Left ventricle myocardium superior (tissue), 1 donor: Measurements from ENCODE around the gene SLC25A45. TPM values are rescaled to one million over a fixed set of nuclear protein-coding genes. Genes with fewer than 3 reads are reported as not detected.

Source experiments
- ATAC-seq: fragments of 200-7000 bp; cut with Tn5 transposase; one replicate; pipeline ENCODE4 v1.9.1; 2020; ENCODE audit warnings: mild to moderate bottlenecking, moderate library complexity
- DNase-seq: peaks from one replicate; pipeline ENCODE4 v3.0.0-alpha.2; 2020
- intact Hi-C: fragments of 100-400 bp; cut with micrococcal nuclease; formaldehyde crosslinking; loops from one replicate; pipeline ENCODE4 v1.11.0; 2022
- total RNA-seq: library from RNA; stranded (reverse); fragmentation: NEBNext Ultra II Directional; extraction: Animal tissue kit (Norgen Biotek cat#: 25700); gene quantifications from one replicate; pipeline ENCODE4 v1.2.1, GENCODE V29; 2021
- donor health status: DM: no; HTN: yes; CAD: no; lungs with severe emphysema.

The SLC25A45 gene
- total RNA-seq, 1 donor from 2014 or later: 4.6 TPM

DNA sequence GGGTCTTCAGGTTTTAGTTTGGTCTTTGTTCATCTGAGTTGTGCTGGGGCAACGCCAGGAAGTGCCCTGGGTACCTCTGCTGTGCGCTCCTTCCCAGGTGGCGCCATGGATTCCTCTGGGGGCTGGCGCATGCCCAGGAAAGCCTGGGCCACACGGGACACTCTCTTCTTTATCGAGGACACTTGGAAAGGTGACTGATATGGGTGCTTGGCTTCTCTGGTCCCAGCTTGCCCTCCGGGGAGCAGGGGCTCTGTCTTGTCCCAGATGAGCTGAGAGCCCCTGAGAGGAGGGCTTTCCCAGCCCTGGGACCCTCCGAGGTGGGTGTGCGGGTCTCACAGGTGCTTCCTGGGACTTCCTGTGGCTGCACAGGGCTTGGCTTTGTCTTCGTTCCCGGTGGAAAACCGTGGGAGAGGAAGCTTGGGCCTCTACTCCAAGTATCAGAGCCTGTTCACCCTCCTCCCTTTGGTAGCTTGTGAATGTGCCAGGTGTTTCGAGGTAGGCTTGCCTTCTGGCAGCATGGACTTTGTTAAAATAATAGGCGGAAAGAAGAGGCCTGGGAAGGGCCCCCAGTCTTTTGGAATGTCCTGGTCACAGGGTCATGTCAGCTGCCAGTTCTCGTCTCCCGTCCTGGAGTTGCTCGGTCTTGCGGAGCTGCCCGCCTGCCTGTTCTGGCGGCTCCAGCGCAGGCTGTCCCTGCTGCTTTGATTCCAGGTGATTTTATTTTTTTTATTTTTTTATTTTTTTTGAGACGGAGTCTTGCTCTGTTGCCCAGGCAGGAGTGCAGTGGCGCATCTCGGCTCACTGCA is 30.0 kb upstream of the SLC25A45 start:
- intact Hi-C loops: no loop called here
- ATAC-seq (peak; percentile 12), DNase-seq (no peak)

DNA sequence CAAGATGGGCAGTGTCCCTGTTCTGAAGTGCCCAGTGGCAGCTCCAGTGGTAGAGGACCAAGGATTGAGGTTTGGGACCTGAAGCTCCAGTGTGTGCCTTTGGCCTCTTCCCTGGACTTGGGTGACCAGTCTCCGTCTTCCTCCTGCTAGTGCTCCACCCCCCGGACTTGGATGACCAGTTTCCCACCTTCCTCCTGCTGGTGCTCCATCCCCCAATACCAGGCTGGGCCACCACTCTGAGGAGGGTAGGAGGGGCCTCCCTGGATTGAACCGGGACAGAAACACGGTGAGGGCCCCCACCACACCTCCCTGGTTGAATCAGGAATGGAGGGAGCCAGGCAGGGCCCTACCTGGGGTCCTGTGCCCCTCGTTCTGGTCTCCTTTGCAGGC is 29.2 kb upstream of the SLC25A45 start:
- intact Hi-C loops: no loop called here
- DNase-seq (no peak), ATAC-seq (no peak)

DNA sequence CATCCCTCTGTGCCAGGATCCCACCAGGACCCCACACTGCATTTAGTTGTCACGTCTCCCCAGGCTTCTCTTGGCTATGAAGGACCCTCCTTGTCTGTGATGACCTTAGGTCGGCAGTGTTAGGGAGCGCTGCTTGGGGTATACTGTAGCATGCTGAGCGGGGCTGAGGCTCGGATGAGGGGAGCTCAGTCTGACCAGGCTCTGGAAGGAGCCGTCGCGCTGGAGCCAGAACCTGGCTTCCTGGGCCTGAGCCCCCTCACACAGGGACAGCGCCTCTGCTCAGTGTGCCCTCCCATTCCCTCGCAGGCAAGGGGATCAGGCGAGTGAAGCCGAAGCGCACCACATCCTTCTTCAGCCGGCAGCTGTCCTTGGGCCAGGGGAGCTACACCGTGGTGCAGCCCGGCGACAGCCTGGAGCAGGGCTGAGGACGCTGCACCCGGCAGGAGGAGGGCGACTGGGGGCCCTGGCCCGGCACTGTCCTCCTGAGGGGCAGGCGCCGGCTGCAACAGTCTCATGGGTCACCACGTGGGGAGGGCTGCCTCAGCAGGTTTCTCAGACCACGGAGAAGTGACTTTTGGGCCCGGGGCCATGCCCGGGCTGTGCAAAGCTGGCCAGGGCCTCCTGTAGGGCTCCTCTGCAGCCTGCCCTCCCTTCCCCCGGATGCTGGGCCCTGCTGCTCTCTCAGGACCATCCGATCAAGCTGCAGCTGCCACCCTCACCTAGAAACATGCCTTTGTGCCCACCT is 28.7 kb upstream of the SLC25A45 start:
- no peak for DNase-seq
- ATAC-seq: no peak
- intact Hi-C loops: no loop called here

- DNase-seq (no peak), ATAC-seq (peak; percentile 58)
- intact Hi-C loops: no loop called here
Observed at GRCh38 chr11:65404638-65405339, 22.3 kb upstream of the SLC25A45 start.

GRCh38 chr11:65404210-65404609 is 21.8 kb upstream of the SLC25A45 start:
- ATAC-seq: no peak
- intact Hi-C loops: no loop called here
- DNase-seq: no peak

GRCh38 chr11:65403607-65404121 is 21.2 kb upstream of the SLC25A45 start:
- intact Hi-C loops: no loop called here
- DNase-seq: no peak
- peak; percentile 51 for ATAC-seq

DNA sequence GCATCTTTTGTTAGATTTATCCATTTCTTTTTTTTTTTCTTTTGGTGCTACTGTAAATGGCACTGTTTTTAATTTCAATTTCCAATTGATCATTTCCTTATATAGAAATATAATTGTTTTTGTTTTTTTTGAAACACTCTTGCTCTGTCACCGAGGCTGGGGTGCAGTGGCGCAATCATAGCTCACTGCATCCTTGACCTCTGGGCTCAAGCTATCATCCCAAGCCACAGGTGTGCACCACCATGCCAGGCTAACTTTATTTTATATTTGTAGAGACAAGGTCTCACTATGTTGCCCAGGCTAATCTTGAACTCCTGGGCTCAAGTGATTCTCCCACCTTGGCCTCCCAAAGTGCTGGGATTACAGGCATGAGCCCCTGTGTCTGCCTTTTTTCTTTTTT is 20.3 kb upstream of the SLC25A45 start:
- DNase-seq: no peak
- intact Hi-C loops: no loop called here

DNA sequence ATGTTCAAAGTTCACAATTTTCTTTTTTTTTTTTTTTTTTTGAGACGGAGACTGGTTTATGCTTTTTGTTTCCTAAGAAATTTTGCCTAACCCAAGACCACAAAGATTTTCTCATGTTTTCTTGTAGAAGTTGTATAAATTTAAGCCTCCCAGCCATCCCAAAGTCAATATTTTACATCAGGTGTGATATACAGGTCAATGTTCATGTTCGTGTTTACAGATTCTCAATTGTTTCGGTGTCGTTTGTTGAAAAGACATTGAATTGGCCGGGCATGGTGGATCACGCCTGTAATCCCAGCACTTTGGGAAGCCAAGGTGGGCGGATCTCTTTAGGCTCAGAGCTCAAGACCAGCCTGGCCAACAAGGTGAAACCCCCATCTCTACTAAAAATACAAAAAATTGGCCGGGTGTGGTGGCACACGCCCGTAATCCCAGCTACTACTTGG is 19.4 kb upstream of the SLC25A45 start:
- ATAC-seq (no peak), DNase-seq (no peak)
- intact Hi-C loops: no loop called here

More for the DNA sequence above, 20.3 kb upstream of the SLC25A45 start:
- no peak for ATAC-seq

GRCh38 chr11:65401073-65401802 is 18.8 kb upstream of the SLC25A45 start:
- DNase-seq: no peak
- intact Hi-C loops: no loop called here
- no peak for ATAC-seq

DNA sequence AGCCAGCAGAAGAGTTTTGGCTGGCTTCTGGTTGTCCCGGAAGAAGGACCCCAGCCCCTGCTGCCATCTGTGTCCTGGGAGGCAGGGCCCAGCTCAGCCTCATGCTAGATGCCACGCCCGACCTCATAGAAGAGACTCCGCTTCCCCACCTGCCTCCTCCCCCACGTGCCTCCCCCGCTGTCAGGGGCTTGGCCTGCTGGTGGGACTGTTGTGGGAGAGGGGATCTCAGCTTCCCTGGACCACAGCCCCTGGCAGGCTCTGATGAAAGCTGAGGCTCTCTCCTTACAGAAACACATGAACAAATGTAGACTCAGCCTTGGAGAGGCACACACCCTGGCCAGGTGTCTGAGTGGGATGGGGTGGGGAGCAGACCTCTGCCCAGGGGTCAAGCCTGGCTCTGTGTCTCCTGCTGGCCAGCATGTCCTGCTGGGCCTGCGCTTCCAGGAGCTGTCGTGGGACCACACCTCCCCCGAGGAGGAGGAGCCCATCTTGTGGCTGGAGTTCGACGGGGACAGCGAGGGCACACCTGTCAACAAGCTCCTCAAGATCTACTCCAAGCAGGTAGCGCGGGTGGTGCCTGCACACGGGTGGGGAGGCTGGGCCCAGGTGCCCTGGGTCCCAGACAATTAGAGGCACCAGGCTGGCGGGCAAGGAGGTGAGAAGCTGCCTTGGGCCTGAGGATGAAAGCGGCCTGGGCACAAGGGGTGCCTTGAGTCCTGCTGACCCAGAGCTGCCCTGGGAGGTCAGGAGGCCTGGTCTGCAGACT is 18.0 kb upstream of the SLC25A45 start:
- no peak for ATAC-seq
- DNase-seq: no peak
- intact Hi-C loops: no loop called here

DNA sequence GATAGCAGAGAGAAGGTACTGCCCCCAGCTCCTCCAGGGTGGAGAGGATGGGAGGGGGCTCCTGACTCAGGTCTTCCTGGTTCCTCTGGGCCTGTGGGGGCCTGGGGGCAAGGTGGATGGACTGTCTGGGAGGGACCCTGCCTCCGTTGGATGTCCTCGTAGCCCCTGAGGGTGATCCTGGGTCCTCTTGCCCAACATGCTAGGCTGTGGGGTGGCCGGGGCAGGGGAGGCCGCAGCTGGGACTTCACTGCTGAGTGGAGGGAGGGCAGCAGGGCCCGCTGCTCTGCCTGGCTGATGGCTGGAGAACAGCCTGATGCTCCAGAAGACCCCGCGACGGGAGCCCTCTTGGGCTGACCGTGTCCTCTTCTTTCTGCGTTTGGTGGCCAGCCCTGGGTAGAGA is 17.4 kb upstream of the SLC25A45 start:
- intact Hi-C loops: no loop called here
- ATAC-seq (no peak), DNase-seq (no peak)

GRCh38 chr11:65399249-65399648 is 16.8 kb upstream of the SLC25A45 start:
- intact Hi-C loops: no loop called here
- DNase-seq (no peak), ATAC-seq (no peak)

DNA sequence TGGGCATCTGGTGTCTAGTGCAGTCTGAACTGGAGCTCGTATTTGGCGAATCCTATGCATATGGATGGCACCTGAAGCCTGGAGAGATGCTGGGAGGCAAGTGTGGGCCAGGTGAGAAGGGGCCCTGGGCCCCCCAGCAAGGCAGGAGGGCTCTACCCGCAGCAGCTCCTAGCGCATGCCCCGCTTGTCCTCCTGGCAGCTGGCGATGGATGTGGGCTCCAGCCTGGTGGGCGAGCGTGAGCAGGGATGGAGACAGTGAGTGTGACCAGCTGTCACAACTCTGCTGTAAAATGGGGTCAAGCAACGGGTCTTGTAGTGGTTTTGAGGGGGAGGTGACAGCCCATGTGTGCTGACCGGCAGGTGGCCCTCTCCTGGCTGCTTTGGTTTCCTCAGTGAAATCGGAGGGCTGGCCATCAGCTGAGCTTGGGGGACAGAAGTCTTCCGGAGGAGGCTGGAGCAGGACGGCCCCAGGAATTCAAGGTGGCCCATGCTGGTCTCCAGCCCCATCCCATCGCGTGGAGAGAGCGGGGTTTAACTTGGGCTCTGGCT is 16.0 kb upstream of the SLC25A45 start:
- intact Hi-C loops: no loop called here
- DNase-seq: no peak
- ATAC-seq: no peak

- no peak for DNase-seq
- intact Hi-C loops: no loop called here
- ATAC-seq: no peak
Observed at GRCh38 chr11:65396769-65397745, 14.6 kb upstream of the SLC25A45 start.

DNA sequence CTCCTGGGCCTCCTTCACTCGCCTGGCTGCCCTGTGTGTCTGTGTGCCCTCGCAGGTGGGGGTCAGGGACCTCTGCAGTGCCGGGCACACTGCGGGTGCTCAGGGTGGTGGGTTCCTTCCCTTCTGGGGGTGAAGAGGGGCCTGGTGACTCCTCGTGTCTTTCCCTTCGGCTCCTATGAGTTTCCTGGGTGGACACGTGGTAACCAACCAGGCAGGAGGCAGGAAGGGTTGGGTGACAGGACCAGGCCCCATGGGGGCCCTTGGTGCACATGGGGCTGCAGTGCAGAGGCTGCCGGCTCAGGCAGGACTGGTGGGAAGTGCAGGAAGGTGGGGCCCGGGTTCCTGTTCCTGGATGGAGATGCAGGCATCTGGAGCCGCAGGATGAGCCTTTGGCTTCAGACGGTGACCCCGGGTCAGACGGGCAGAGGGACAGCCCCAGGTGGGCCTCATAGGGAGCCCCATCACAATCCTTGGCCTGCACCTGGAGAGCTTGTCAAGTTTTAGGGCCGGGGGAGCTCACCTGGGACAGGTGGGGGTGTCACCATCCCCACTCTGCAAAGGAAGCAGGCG is 13.6 kb upstream of the SLC25A45 start:
- intact Hi-C loops: no loop called here
- DNase-seq: no peak
- ATAC-seq: no peak

- intact Hi-C loops: no loop called here
- ATAC-seq (no peak), DNase-seq (no peak)
Observed at GRCh38 chr11:65394125-65394536, 11.7 kb upstream of the SLC25A45 start.
